Measurements from ENCODE around the gene ACSF2. TPM values are rescaled to one million over a fixed set of nuclear protein-coding genes. Genes with fewer than 3 reads are reported as not detected.

ACSF2 gene
- polyA plus RNA-seq, 6 donors from 2014 or later, result 3.3 to 9.1 (median 5.2) TPM

DNA sequence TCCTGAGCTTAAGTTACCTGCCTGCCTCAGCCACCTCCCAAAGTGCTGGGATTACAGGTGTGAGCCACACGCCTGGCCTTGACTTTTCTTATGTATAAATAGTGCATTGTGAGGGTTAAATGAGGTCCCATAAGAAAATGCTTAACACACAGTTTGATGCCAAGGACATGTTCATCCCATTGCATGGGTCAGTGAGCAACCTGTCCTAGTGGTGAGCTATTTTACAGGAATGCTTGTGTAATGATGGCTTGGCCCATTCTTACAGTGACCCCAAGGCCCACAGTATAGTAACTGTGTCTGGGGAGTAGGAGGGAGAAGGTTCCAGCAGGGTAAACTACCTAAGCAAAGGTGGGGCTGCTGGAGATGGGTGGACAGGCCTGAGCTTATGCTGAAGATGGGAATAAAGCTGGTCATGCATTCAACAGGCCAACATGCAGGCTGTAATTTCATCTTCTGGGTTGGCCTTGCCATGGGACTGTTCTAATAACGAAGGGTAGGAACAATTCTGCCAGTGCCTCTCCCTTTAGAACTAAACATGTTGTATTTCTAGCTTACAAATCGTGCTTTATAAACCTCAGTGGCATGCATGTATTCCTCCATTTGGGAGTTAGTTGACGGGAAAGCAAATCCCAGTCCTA lies 6.2 kb downstream of the ACSF2 start:
- Mint-ChIP-seq H3K4me3 (no peak overlapping the region), H3K27ac (no peak overlapping the region), H3K27me3 (no peaks in the 10 kb centered on the region), H3K4me1 (peaks cover 0 to 17% (median 11%) of the 10 kb centered on the region in 3 donors), H3K36me3 (no peaks in the 10 kb centered on the region), H3K9me3 (no peaks in the 10 kb centered on the region)
- no peak for DNase-seq
- ATAC-seq (ENCODE audit: low read depth in 2 of 2), result no peak

DNA sequence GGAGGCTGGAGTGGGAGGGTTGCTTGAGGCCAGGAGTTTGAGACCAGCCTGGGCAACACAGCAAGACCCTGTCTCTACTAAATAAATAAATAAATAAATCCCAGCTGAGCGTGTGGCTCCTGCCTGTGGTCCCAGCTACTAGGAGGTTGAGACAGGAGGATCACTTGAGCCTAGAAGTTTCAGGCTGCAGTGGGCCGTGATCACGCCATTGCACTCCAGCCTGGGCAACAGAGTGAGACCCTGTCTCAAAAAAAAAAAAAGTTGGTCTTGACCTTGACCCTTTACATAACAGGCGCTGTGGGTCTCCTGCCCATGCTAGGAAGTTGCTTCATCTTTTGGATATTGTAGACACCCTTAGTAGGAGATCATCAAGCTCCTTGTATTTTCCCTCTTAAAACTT lies 11.4 kb downstream of the ACSF2 start:
- peaks cover 0 to 4% of the 10 kb centered on the region in 2 donors for H3K36me3 Mint-ChIP-seq
- H3K4me3 Mint-ChIP-seq, result no peak overlapping the region
- DNase-seq (no peak), ATAC-seq (ENCODE audit: low read depth in 2 of 2) (no peak)
- no peak overlapping the region for H3K27ac Mint-ChIP-seq
- peaks cover 2 to 4% (median 3%) of the 10 kb centered on the region in 3 donors for H3K4me1 Mint-ChIP-seq
- no peaks in the 10 kb centered on the region for H3K27me3 Mint-ChIP-seq
- no peaks in the 10 kb centered on the region for H3K9me3 Mint-ChIP-seq

DNA sequence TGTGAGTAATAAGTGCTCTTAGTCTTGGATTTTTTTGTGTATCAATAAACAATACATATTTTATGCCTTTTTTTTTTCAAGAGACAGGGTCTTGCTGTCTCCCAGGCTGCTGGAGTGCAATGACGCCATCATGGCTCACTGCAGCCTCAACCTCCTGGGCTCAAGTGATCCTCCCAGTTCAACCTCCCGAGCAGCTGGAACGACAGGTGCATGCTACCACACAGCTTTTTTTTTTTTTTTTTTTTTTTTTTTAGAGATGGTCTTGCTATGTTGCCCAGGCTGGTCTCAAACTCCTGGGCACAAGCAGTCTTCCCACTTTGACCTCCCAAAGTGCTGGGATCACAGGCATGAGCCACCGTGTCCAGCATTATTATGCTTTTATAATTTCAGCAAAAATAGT lies 13.0 kb downstream of the ACSF2 start:
- H3K36me3 Mint-ChIP-seq, result peaks cover 0 to 4% of the 10 kb centered on the region in 2 donors
- no peaks in the 10 kb centered on the region for H3K9me3 Mint-ChIP-seq
- peak overlapping the region in 1 of 6 donors; percentile 9 for H3K27ac Mint-ChIP-seq
- no peak for DNase-seq
- H3K4me1 Mint-ChIP-seq, result peaks cover 2 to 4% (median 3%) of the 10 kb centered on the region in 3 donors
- no peaks in the 10 kb centered on the region for H3K27me3 Mint-ChIP-seq
- H3K4me3 Mint-ChIP-seq, result no peak overlapping the region
- ATAC-seq (ENCODE audit: low read depth in 2 of 2), result no peak

DNA sequence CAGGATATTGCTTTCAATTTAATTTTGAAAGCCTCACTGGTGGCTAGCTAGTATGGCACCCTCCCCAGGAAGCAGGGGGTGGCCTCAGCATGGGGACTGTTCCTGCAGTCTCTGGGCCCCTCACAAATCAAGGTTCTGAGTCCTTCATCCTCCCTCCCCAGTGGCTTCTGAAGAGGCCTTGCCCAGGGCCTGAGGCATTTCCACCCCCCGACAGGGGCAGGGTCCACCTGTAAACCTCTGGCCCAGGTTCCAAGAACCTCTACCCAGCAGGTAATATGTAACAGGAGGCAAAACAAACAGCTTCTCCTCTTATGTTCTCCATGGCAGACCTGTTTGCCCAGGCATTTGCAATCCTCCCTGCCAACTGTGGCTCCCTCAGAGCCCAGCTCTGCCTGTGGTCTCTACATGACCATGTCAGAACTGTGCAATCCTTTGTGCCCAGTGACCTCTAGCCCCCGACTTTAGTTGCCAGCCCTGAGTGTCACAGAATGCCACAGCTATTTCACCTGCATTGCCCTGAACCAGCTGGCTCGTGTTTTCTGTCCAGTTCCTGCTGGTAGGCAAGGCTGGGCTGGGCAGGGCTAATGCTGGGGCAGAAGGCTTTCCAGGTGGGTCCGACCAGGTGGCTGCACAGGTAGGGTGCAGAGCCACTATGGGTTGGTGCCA lies 14.3 kb downstream of the ACSF2 start:
- no peak for DNase-seq
- peak overlapping the region in 1 of 6 donors; percentile 47 for H3K27ac Mint-ChIP-seq

DNA sequence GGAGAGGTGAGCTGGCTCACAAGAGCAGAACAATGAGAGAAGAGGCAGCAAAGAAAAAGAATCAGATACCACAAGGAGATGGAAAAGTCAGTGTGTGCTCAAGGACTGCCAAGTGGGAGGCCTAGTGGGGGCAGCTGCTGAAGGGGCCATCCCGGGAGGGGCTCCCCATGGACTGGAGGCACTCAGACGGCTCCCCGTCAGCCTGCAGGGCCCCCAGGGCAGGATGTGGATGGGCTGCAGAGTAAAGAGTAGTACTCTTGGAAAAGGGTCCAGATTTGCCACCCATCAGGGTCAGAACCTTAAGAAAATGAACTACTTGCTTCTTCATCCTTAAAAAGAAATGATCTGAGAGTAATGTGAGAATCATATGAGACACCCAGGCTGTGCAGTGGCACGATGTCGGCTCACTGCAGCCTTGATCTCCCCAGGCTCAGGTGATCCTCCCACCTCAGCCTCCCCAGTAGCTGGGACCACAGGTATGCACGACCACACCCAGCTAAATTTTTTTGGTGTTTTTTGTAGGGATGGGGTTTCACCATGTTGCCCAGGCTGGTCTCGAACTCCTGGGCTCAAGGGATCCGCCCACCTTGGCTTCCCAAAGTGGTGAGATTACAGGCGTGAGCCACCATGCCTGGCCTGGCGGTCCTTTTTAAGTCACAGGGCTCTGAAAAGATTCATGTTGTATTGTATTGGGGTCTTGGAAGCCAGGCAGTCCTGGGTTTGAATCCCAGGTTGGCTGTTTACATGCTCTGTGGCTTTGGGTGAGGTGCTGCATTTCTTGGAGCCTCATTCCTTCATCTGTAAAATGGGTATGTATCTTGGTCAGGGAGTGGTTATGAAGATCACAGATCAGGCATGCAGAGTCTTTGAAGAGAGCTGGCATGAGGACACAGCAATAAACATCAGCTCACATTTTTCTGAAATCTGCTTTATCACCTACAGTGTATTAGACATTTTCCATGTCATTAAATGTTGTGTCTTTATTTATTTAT lies 15.1 kb downstream of the ACSF2 start:
- peaks cover 2 to 4% (median 3%) of the 10 kb centered on the region in 3 donors for H3K4me1 Mint-ChIP-seq

More for the DNA sequence above, 14.3 kb downstream of the ACSF2 start:
- no peaks in the 10 kb centered on the region for H3K9me3 Mint-ChIP-seq
- peaks cover 0 to 4% of the 10 kb centered on the region in 2 donors for H3K36me3 Mint-ChIP-seq
- peak overlapping the region in 2 of 8 donors; percentile 35 to 47 for H3K4me3 Mint-ChIP-seq
- H3K4me1 Mint-ChIP-seq, result peaks cover 2 to 4% (median 3%) of the 10 kb centered on the region in 3 donors
- H3K27me3 Mint-ChIP-seq, result no peaks in the 10 kb centered on the region
- ATAC-seq (ENCODE audit: low read depth in 2 of 2), result no peak

DNA sequence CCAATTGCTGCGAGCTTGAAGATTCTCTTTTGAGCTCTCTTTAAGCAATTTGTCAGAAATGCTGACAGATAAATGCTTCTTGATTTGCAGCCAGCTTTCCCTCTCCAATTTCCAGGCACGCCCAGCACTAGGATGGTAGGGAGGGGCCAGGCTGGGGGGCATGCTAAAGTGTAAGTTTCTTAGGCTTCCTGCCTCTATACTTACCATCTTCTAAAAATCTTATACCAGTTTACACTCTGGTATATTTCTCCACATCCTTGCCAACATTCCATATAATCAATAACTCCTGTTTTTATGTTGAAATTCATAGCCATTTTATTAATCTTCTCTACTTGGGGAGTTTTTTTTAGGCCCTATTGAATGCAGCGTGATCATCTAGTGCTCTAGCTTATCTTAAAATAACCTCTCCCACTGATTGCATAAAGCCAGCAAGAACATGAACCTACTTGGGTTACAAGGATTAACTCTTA lies 17.5 kb downstream of the ACSF2 start:
- H3K36me3 Mint-ChIP-seq, result peaks cover 0 to 4% of the 10 kb centered on the region in 2 donors
- peaks cover 2 to 10% (median 3%) of the 10 kb centered on the region in 3 donors for H3K4me1 Mint-ChIP-seq
- no peaks in the 10 kb centered on the region for H3K9me3 Mint-ChIP-seq
- DNase-seq, result no peak
- H3K27me3 Mint-ChIP-seq, result no peaks in the 10 kb centered on the region
- no peak overlapping the region for H3K27ac Mint-ChIP-seq
- ATAC-seq (ENCODE audit: low read depth in 2 of 2), result no peak
- no peak overlapping the region for H3K4me3 Mint-ChIP-seq

More for the DNA sequence above, 15.1 kb downstream of the ACSF2 start:
- peaks cover 0 to 4% of the 10 kb centered on the region in 2 donors for H3K36me3 Mint-ChIP-seq
- ATAC-seq (ENCODE audit: low read depth in 2 of 2), result no peak
- peak overlapping the region in 1 of 6 donors; percentile 47 for H3K27ac Mint-ChIP-seq
- H3K4me3 Mint-ChIP-seq, result no peak overlapping the region
- DNase-seq, result no peak
- H3K27me3 Mint-ChIP-seq, result no peaks in the 10 kb centered on the region
- no peaks in the 10 kb centered on the region for H3K9me3 Mint-ChIP-seq

DNA sequence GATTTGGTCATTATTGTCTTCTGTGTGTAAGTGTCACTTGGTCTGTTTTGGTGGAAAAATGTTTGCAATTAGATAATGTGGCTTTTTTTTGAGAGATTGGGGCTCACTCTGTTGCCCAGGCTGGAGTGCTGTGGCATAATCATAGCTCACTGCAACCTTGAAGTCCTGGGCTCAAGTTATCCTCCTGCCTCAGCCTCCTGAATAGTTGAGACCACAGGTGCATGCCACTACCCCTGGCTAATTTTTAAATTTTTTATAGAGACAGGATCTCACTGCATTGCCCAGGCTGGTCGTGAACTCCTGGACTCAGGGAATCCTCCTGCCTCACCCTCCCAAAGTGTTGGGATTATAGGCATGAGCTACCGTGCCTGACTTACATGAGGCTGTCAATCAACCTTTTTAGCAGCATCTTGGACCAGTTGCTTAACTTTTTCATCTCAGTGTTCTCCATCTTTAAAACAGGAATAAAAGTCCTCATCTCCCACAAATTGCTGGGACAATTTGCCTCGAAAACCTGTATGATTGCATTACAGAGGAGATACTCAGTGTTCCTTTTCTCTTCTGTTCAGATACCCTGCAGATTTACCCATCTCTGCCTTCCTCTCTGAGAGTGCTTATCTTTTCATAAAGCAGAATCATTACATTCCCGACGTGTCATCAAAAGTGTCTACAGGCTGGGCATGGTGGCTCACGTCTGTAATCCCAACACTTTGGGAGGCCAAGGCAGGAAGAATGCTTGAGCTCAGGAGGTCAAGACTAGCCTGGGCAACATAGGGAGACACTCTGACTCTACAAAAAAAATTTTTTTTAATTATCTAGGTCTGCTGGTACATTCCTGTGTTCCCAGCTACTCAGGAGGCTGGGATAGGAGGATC lies 19.1 kb downstream of the ACSF2 start:
- no peak overlapping the region for H3K4me3 Mint-ChIP-seq
- H3K9me3 Mint-ChIP-seq, result no peaks in the 10 kb centered on the region
- no peak overlapping the region for H3K27ac Mint-ChIP-seq
- peaks cover 2 to 10% (median 3%) of the 10 kb centered on the region in 3 donors for H3K4me1 Mint-ChIP-seq
- H3K27me3 Mint-ChIP-seq, result no peaks in the 10 kb centered on the region
- no peaks in the 10 kb centered on the region for H3K36me3 Mint-ChIP-seq
- ATAC-seq (ENCODE audit: low read depth in 2 of 2), result no peak
- no peak for DNase-seq

DNA sequence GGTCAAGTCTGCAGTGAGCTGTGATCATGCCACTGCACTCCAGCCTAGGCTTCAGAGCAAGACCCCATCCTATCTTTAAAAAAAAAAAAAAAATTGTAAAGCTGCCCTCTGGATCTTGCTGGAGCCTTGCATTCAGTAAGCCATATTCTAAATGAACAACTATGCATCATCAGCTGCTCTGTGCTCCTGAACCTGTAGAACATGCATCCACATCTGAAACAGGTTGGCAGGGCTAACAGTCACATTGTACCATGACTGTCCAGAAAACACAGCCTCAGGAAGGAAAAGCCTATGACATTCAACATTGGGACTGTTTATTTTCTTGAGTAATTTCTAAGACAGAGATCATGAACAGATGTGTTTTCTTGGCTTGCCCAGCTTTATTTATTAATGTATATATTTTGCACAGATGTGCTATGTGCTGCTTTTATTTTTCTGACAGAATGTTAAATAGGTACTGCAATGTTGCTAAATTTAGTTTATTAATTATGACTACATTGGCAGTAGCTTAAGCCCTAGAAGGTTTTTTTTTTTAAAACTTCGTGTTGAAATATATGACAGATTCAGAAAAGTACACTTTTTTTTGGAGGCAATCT lies 19.8 kb downstream of the ACSF2 start:
- ATAC-seq (ENCODE audit: low read depth in 2 of 2) (no peak), DNase-seq (no peak)

DNA sequence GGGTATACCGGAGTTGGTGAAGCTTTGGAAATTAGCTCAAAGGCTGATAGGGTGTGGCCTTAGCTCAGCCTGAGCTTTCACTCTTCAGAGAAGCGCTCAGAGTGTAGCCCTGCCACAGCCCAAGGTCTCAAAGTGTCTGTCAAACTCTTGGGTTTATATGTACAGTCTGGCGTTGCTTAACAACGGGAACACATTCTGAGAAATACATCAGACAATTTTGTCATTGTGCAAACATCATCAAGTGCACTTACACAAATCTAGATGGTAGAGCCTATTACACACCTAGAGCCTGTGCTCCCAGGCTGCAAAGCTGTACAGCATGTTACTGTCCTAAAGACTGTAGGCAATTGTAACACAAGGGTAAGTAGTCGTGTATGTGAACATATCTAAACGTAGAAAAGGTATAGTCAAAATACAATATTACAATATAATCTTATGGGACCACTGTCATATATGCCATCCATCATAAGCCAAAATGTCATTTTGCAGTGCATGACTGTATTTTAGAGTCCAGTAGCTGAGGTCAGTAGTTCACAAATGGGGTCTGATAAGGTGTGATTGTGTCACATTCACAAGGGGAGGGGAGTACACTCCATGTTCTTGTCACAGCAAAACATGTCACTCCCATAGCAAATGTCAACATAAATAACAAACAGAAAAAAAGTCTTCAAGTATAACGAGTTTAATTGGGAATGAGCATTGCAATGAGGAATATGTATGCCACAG lies 22.0 kb downstream of the ACSF2 start:
- ATAC-seq (ENCODE audit: low read depth in 2 of 2), result no peak
- Mint-ChIP-seq H3K4me3 (no peak overlapping the region), H3K27me3 (no peaks in the 10 kb centered on the region), H3K9me3 (peaks cover 0 to 2% (median 0%) of the 10 kb centered on the region in 7 donors), H3K27ac (peak overlapping the region in 1 of 6 donors; percentile 13), H3K4me1 (peaks cover 10 to 16% (median 11%) of the 10 kb centered on the region in 3 donors), H3K36me3 (no peaks in the 10 kb centered on the region)
- no peak for DNase-seq

More for the DNA sequence above, 19.8 kb downstream of the ACSF2 start:
- H3K4me3 Mint-ChIP-seq, result no peak overlapping the region
- H3K4me1 Mint-ChIP-seq, result peaks cover 0 to 6% (median 0%) of the 10 kb centered on the region in 3 donors
- peak overlapping the region in 1 of 6 donors; percentile 82 for H3K27ac Mint-ChIP-seq
- peaks cover 0 to 2% (median 0%) of the 10 kb centered on the region in 7 donors for H3K9me3 Mint-ChIP-seq
- no peaks in the 10 kb centered on the region for H3K27me3 Mint-ChIP-seq
- no peaks in the 10 kb centered on the region for H3K36me3 Mint-ChIP-seq

DNA sequence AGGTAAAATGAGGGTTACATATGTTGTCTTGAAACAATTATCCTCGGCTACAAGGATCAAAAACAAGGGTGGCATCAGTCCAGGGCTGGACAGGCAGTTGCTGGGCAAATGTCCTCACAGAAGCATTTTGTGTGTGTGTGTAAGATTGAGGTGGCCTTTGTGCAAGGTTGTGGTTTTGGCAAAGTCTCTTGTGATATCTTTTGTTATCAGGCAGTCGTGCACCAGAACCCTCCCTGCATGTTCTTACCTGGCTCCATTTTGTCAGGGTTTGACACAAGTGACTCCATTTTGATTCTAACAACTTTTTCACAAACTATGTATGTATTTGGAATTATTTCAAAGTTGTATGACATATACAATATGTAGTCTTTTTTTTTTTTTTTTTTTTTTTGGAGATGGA lies 22.6 kb downstream of the ACSF2 start:
- H3K4me3 Mint-ChIP-seq, result no peak overlapping the region
- H3K27me3 Mint-ChIP-seq, result no peaks in the 10 kb centered on the region
- H3K9me3 Mint-ChIP-seq, result peaks cover 0 to 2% (median 0%) of the 10 kb centered on the region in 7 donors
- H3K4me1 Mint-ChIP-seq, result peaks cover 14 to 23% (median 17%) of the 10 kb centered on the region in 3 donors
- H3K36me3 Mint-ChIP-seq, result no peaks in the 10 kb centered on the region
- H3K27ac Mint-ChIP-seq, result no peak overlapping the region
- no peak for ATAC-seq (ENCODE audit: low read depth in 2 of 2)
- no peak for DNase-seq

DNA sequence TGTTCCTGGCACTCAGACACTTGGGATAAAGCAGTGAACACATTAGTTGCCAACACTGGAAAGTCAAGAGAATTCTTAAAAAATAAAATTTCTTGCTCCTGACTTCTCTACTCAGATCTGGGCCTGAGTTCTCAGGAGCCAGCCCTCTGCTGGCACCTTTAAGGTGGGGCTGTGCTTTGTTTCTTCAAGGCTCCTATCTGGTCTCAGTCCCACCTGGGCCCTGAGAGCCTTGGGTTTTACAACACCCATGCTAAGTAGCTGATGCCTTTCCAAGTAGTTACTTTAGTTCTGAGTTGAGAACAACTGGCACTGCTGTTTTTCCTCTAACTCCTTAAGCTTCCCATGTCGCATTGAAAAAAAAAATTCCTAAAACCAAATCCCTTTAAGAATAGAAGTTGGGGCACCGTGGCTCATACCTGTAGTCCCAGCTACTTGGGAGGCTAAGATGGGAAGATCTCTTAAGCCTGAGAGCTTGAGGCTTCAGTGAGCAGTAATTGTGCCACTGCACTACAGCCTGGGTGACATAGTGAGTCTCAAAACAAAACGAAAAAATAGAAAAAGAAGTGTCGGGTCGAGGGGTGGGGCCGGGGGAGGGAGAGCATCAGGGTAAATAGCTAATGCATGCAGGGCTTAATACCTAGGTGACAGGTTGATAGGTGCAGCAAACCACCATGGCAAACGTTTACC lies 26.1 kb downstream of the ACSF2 start:
- ATAC-seq (ENCODE audit: low read depth in 2 of 2), result peak; percentile 30 to 36
- no peaks in the 10 kb centered on the region for H3K27me3 Mint-ChIP-seq
- peak overlapping the region in 5 of 6 donors; percentile 14 to 82 (median 61) for H3K27ac Mint-ChIP-seq
- no peak for DNase-seq
- no peaks in the 10 kb centered on the region for H3K36me3 Mint-ChIP-seq
- H3K4me1 Mint-ChIP-seq, result peaks cover 15 to 19% (median 19%) of the 10 kb centered on the region in 3 donors
- peak overlapping the region in 7 of 8 donors; percentile 9 to 78 (median 44) for H3K4me3 Mint-ChIP-seq
- peaks cover 0 to 2% (median 0%) of the 10 kb centered on the region in 7 donors for H3K9me3 Mint-ChIP-seq

Measured in naive B cell (primary cell).